ENCODE results near the gene PLN. TPM values are rescaled to one million over a fixed set of nuclear protein-coding genes. Genes with fewer than 3 reads are reported as not detected.

Gene PLN
- total RNA-seq, 1 experiment from 2014 or later, result not detected

GRCh38 chr6:118589186-118589585 lies 41.1 kb downstream of the PLN start:
- no peak for DNase-seq

GRCh38 chr6:118589649-118590365 lies 41.7 kb downstream of the PLN start:
- Histone ChIP-seq H3K27me3 (ENCODE audit: low read length) (no peaks in the 10 kb centered on the region), H3K27ac (ENCODE audit: low read length) (no peak overlapping the region), H3K9ac (ENCODE audit: low read length) (no peak overlapping the region), H3K9me3 (ENCODE audit: low read length) (peaks cover 3% of the 10 kb centered on the region; the same call in 1 of the 2 replicates), H4K20me1 (ENCODE audit: insufficient read depth, low read depth, low read length) (peaks cover 5% of the 10 kb centered on the region; the same call in 1 of the 2 replicates), H3K4me2 (ENCODE audit: low read depth, low read length, poor library complexity, severe bottlenecking) (no peak overlapping the region), H3K9me2 (replicated peaks; ENCODE audit: insufficient read depth, low read length) (no peaks in the 10 kb centered on the region), H2AFZ (ENCODE audit: low read length) (no peak overlapping the region), H3K4me1 (ENCODE audit: low read length) (peaks cover 7% of the 10 kb centered on the region), H3K4me3 (ENCODE audit: low read length) (no peak overlapping the region), H3K79me2 (ENCODE audit: low read length) (no peaks in the 10 kb centered on the region), H3K36me3 (ENCODE audit: insufficient read depth, low read length) (no peaks in the 10 kb centered on the region)
- no peak for DNase-seq

More at GRCh38 chr6:118589186-118589585, 41.1 kb downstream of the PLN start:
- peaks cover 7% of the 10 kb centered on the region for H3K4me1 ChIP-seq (ENCODE audit: low read length)
- no peaks in the 10 kb centered on the region for H3K9me2 ChIP-seq (replicated peaks; ENCODE audit: insufficient read depth, low read length)
- H3K79me2 ChIP-seq (ENCODE audit: low read length), result no peaks in the 10 kb centered on the region
- H3K9me3 ChIP-seq (ENCODE audit: low read length), result peaks cover 3% of the 10 kb centered on the region; the same call in 1 of the 2 replicates
- H3K36me3 ChIP-seq (ENCODE audit: insufficient read depth, low read length), result no peaks in the 10 kb centered on the region
- H2AFZ ChIP-seq (ENCODE audit: low read length), result no peak overlapping the region
- H3K27me3 ChIP-seq (ENCODE audit: low read length), result no peaks in the 10 kb centered on the region
- H4K20me1 ChIP-seq (ENCODE audit: insufficient read depth, low read depth, low read length), result peaks cover 5% of the 10 kb centered on the region
- no peak overlapping the region for H3K4me3 ChIP-seq (ENCODE audit: low read length)
- no peak overlapping the region for H3K9ac ChIP-seq (ENCODE audit: low read length)
- no peak overlapping the region for H3K27ac ChIP-seq (ENCODE audit: low read length)
- H3K4me2 ChIP-seq (ENCODE audit: low read depth, low read length, poor library complexity, severe bottlenecking), result no peak overlapping the region

- Histone ChIP-seq H3K27me3 (ENCODE audit: low read length) (no peaks in the 10 kb centered on the region), H3K9me3 (ENCODE audit: low read length) (peaks cover 3% of the 10 kb centered on the region; the same call in 1 of the 2 replicates), H4K20me1 (ENCODE audit: insufficient read depth, low read depth, low read length) (0 out of 2 replicates have a peak, but pooled peaks cover 4% of the 10 kb centered on the region), H3K27ac (ENCODE audit: low read length) (no peak overlapping the region), H3K4me3 (ENCODE audit: low read length) (no peak overlapping the region), H3K9ac (ENCODE audit: low read length) (no peak overlapping the region), H3K4me2 (ENCODE audit: low read depth, low read length, poor library complexity, severe bottlenecking) (peak overlapping the region; percentile 26), H3K9me2 (replicated peaks; ENCODE audit: insufficient read depth, low read length) (no peaks in the 10 kb centered on the region), H3K4me1 (ENCODE audit: low read length) (peaks cover 7% of the 10 kb centered on the region), H2AFZ (ENCODE audit: low read length) (no peak overlapping the region), H3K79me2 (ENCODE audit: low read length) (no peaks in the 10 kb centered on the region), H3K36me3 (ENCODE audit: insufficient read depth, low read length) (no peaks in the 10 kb centered on the region)
- no peak for DNase-seq
Measured at GRCh38 chr6:118591897-118592296, 43.8 kb downstream of the PLN start.

GRCh38 chr6:118594877-118595276 lies 46.8 kb downstream of the PLN start:
- Histone ChIP-seq H3K36me3 (ENCODE audit: insufficient read depth, low read length) (no peaks in the 10 kb centered on the region), H3K27ac (ENCODE audit: low read length) (no peak overlapping the region), H3K79me2 (ENCODE audit: low read length) (no peaks in the 10 kb centered on the region), H3K4me3 (ENCODE audit: low read length) (no peak overlapping the region), H4K20me1 (ENCODE audit: insufficient read depth, low read depth, low read length) (0 out of 2 replicates have a peak, but pooled peaks cover 4% of the 10 kb centered on the region), H3K9me2 (replicated peaks; ENCODE audit: insufficient read depth, low read length) (no peaks in the 10 kb centered on the region), H3K9ac (ENCODE audit: low read length) (no peak overlapping the region), H3K4me1 (ENCODE audit: low read length) (peaks cover 7% of the 10 kb centered on the region), H3K9me3 (ENCODE audit: low read length) (peaks cover 3% of the 10 kb centered on the region; the same call in 1 of the 2 replicates), H2AFZ (ENCODE audit: low read length) (no peak overlapping the region), H3K4me2 (ENCODE audit: low read depth, low read length, poor library complexity, severe bottlenecking) (no peak overlapping the region), H3K27me3 (ENCODE audit: low read length) (no peaks in the 10 kb centered on the region)
- no peak for DNase-seq

- peaks cover 2% of the 10 kb centered on the region for H3K4me1 ChIP-seq (ENCODE audit: low read length)
- no peaks in the 10 kb centered on the region for H3K27me3 ChIP-seq (ENCODE audit: low read length)
- no peaks in the 10 kb centered on the region for H3K9me3 ChIP-seq (ENCODE audit: low read length)
- H3K36me3 ChIP-seq (ENCODE audit: insufficient read depth, low read length), result no peaks in the 10 kb centered on the region
- no peaks in the 10 kb centered on the region for H3K79me2 ChIP-seq (ENCODE audit: low read length)
- H3K9ac ChIP-seq (ENCODE audit: low read length), result no peak overlapping the region
- H2AFZ ChIP-seq (ENCODE audit: low read length), result no peak overlapping the region
- no peak overlapping the region for H3K4me2 ChIP-seq (ENCODE audit: low read depth, low read length, poor library complexity, severe bottlenecking)
- no peak overlapping the region for H3K4me3 ChIP-seq (ENCODE audit: low read length)
- 0 out of 2 replicates have a peak, but pooled peaks cover 4% of the 10 kb centered on the region for H4K20me1 ChIP-seq (ENCODE audit: insufficient read depth, low read depth, low read length)
- no peak for DNase-seq
- H3K27ac ChIP-seq (ENCODE audit: low read length), result no peak overlapping the region
- no peaks in the 10 kb centered on the region for H3K9me2 ChIP-seq (replicated peaks; ENCODE audit: insufficient read depth, low read length)
Measured at GRCh38 chr6:118596774-118597320, 48.8 kb downstream of the PLN start.

GRCh38 chr6:118597636-118598035 lies 49.5 kb downstream of the PLN start:
- Histone ChIP-seq H3K4me1 (ENCODE audit: low read length) (no peaks in the 10 kb centered on the region), H2AFZ (ENCODE audit: low read length) (no peak overlapping the region), H3K9me2 (replicated peaks; ENCODE audit: insufficient read depth, low read length) (no peaks in the 10 kb centered on the region), H3K9me3 (ENCODE audit: low read length) (no peaks in the 10 kb centered on the region), H3K27me3 (ENCODE audit: low read length) (no peaks in the 10 kb centered on the region), H3K4me2 (ENCODE audit: low read depth, low read length, poor library complexity, severe bottlenecking) (no peak overlapping the region), H3K27ac (ENCODE audit: low read length) (no peak overlapping the region), H3K9ac (ENCODE audit: low read length) (no peak overlapping the region), H3K36me3 (ENCODE audit: insufficient read depth, low read length) (no peaks in the 10 kb centered on the region), H4K20me1 (ENCODE audit: insufficient read depth, low read depth, low read length) (0 out of 2 replicates have a peak, but pooled peaks cover 4% of the 10 kb centered on the region), H3K79me2 (ENCODE audit: low read length) (no peaks in the 10 kb centered on the region), H3K4me3 (ENCODE audit: low read length) (no peak overlapping the region)
- DNase-seq, result no peak

GRCh38 chr6:118598324-118598723 lies 50.2 kb downstream of the PLN start:
- H3K4me3 ChIP-seq (ENCODE audit: low read length), result no peak overlapping the region
- no peaks in the 10 kb centered on the region for H3K4me1 ChIP-seq (ENCODE audit: low read length)
- no peak for DNase-seq
- H3K79me2 ChIP-seq (ENCODE audit: low read length), result no peaks in the 10 kb centered on the region
- H2AFZ ChIP-seq (ENCODE audit: low read length), result no peak overlapping the region
- H3K27me3 ChIP-seq (ENCODE audit: low read length), result no peaks in the 10 kb centered on the region
- no peak overlapping the region for H3K27ac ChIP-seq (ENCODE audit: low read length)
- no peaks in the 10 kb centered on the region for H3K9me3 ChIP-seq (ENCODE audit: low read length)
- H3K9ac ChIP-seq (ENCODE audit: low read length), result no peak overlapping the region
- no peaks in the 10 kb centered on the region for H3K9me2 ChIP-seq (replicated peaks; ENCODE audit: insufficient read depth, low read length)
- H4K20me1 ChIP-seq (ENCODE audit: insufficient read depth, low read depth, low read length), result 0 out of 2 replicates have a peak, but pooled peaks cover 4% of the 10 kb centered on the region
- no peaks in the 10 kb centered on the region for H3K36me3 ChIP-seq (ENCODE audit: insufficient read depth, low read length)
- H3K4me2 ChIP-seq (ENCODE audit: low read depth, low read length, poor library complexity, severe bottlenecking), result no peak overlapping the region

- no peak overlapping the region for H3K9ac ChIP-seq (ENCODE audit: low read length)
- H3K27me3 ChIP-seq (ENCODE audit: low read length), result no peaks in the 10 kb centered on the region
- H3K4me1 ChIP-seq (ENCODE audit: low read length), result no peaks in the 10 kb centered on the region
- no peaks in the 10 kb centered on the region for H3K79me2 ChIP-seq (ENCODE audit: low read length)
- H3K9me2 ChIP-seq (replicated peaks; ENCODE audit: insufficient read depth, low read length), result no peaks in the 10 kb centered on the region
- no peak overlapping the region for H3K4me3 ChIP-seq (ENCODE audit: low read length)
- H4K20me1 ChIP-seq (ENCODE audit: insufficient read depth, low read depth, low read length), result no peaks in the 10 kb centered on the region
- H2AFZ ChIP-seq (ENCODE audit: low read length), result no peak overlapping the region
- no peak overlapping the region for H3K4me2 ChIP-seq (ENCODE audit: low read depth, low read length, poor library complexity, severe bottlenecking)
- H3K27ac ChIP-seq (ENCODE audit: low read length), result no peak overlapping the region
- H3K36me3 ChIP-seq (ENCODE audit: insufficient read depth, low read length), result no peaks in the 10 kb centered on the region
- no peak for DNase-seq
- no peaks in the 10 kb centered on the region for H3K9me3 ChIP-seq (ENCODE audit: low read length)
Measured at GRCh38 chr6:118602300-118602699, 54.2 kb downstream of the PLN start.

All from Karpas-422 (cell line).